GM21737 (cell line): Measurements from ENCODE around the gene TBC1D28.
"Not testable (repeated sequence)": the region's sequence is repeated elsewhere in the genome, so short reads cannot be mapped to it uniquely, and the experiment has no call there.

Experiments
- ATAC-seq: cut with Tn5 transposase; IDR thresholded peaks from one replicate; pipeline ENCODE4 v1.9.1; 2021; ENCODE audit warnings: mild to moderate bottlenecking, moderate library complexity; ENCODE audit not compliant: unreplicated experiment

Gene TBC1D28

DNA sequence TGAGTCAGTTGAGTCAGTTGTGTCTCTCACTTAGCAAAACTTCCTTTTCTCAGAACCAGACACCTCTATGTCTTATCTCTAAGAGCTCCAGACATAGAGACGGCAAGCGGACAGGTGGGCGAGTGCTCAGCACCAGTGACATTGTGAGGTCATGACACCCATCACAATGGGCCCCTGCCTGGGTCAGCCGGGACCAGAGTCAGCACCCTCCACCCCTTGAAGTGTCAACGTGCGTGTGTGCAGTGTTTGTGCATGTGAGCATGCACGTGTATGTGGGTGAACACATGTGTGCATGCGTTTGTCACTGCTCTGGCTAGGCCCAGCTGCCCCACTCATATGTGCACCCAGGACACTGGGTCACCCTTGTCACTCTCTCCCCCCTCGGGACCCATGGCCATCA is at the start of gene TBC1D28:
Gene TBC1D28, minus strand, starts transcription at position 101 of the 400 bp plus-strand sequence. CDS start 3,039 bp downstream, outside the sequence.
- ATAC-seq: not testable (repeated sequence)

GRCh38 chr17:18682668-18683067 is 38.5 kb upstream of the TBC1D28 start:
- ATAC-seq: not testable (repeated sequence)

GRCh38 chr17:18681767-18682571 is 37.8 kb upstream of the TBC1D28 start, which contains the start of gene FOXO3B:
Gene FOXO3B (minus strand): TSS chr17:18682314. CDS start chr17:18681651, 663 bp downstream.
- ATAC-seq: peak; percentile 94

DNA sequence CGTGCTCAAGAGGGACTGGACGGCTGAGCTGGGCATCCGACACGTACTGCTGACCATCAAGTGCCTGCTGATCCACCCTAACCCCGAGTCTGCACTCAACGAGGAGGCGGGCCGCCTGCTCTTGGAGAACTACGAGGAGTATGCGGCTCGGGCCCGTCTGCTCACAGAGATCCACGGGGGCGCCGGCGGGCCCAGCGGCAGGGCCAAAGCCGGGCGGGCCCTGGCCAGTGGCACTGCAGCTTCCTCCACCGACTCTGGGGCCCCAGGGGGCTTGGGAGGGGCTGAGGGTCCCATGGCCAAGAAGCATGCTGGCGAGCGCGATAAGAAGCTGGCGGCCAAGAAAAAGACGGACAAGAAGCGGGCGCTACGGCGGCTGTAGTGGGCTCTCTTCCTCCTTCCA is 33.2 kb upstream of the TBC1D28 start:
- not testable (repeated sequence) for ATAC-seq

DNA sequence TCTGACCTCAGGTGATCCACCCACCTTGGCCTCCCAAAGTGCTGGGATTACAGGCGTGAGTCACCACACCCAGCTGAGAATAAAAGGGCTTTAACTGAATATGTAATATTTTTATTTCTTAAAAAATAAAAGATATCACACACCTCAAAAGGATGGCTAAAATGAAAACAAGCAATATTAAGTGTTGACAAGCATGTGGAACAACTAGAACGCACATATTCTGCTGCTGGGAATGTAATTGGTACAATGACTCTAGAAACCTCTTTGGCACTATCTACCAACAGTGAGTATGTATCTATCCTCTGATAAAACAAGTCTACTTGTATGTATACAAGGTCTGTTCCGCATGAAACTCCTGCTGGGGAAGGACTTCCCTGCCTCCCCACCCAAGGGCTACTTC is 32.7 kb upstream of the TBC1D28 start:
- ATAC-seq: not testable (repeated sequence)

- ATAC-seq: not testable (repeated sequence)
Measured at GRCh38 chr17:18672395-18673227, 28.4 kb upstream of the TBC1D28 start.

- not testable (repeated sequence) for ATAC-seq
Measured at GRCh38 chr17:18668625-18669024, 24.4 kb upstream of the TBC1D28 start.

DNA sequence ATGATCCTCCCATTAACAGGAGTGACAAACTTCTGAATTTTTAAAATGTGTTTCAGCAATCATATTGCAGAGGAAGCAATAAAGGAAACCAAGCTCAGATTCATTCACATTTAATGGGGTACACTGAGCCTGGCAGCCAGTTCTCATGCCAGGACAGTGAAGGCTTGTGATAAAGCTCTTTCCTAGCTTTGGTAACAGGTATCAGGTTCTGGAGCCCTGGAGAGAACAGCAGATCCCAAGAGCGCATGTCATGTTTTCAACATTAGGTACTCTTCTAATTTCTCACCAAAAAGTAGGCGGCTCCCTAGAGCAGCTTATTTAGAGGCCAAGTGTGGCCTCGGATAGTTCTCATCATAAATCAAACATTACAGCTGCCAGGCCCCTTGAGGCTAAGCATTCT is 23.3 kb upstream of the TBC1D28 start:
- not testable (repeated sequence) for ATAC-seq

- not testable (repeated sequence) for ATAC-seq
Measured at GRCh38 chr17:18666326-18666725, 22.1 kb upstream of the TBC1D28 start.

DNA sequence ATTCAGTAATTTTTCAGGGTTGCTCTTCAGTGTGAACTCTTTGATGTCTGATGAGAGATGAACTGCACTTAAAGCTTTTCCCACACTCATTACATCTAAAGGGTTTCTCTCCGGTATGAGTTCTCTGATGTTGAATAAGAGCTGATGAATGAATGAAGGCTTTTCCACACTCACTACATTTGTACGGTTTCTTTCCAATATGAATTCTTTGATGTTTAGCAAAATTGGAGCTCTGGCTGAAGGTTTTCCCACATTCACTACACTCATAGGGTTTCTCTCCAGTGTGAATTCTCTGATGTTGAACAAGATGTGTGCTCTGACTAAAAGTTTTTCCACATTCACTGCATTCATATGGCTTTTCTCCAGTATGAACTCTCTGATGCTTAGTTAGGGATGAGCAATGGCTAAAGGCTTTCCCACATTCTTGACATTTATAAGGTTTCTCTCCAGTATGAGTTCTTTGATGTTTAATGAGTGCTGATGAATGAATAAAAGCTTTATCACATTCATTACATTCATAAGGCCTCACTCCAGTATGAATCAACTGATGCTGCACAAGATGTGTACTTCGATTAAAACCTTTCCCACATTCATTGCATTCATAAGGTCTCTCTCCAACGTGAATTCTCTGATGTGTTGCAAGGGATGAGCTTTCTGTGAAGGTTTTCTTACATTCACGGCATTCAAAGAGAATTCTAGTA is 17.9 kb upstream of the TBC1D28 start:
- not testable (repeated sequence) for ATAC-seq

- ATAC-seq: not testable (repeated sequence)
Measured at GRCh38 chr17:18650094-18650493, 5.9 kb upstream of the TBC1D28 start.

DNA sequence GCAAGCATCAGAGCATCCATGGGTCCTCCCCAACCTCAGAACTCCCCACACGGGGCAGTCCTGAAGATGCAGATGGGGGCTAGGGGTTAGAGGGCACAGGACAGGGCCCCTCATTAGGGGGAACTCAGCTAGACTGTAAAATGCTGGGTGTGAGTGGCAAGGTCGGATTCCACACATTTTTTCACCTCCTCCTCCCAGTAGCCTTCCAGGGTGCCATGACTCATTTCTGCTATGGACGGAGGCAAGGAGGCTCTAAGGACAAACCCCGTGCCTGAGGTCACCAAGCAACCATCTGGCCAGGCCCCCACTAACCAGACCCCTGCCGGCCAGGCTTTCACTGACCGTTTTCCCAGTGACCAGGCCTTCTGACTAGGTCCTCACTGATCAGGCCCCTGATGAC is 1.1 kb downstream of the TBC1D28 start:
- ATAC-seq: not testable (repeated sequence)

DNA sequence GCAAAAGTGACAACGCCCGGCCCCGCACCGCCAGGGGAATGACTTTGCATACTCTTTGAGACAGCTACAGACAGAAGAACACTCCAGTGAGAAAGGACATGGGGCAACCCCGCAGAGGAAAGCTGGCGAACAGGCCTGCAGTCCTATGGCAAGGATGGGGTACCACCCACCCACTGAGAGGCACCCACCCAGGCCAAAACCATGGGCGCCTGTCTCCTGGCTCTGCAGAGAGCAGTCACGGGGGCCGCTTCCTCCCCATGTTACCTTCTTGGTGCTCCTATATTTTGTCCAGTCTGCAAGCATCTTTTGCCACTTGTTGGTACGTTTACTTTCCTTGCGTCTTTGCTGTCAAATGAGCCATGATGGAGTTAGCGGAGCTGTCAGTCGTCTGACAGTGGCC is 5.8 kb downstream of the TBC1D28 start:
- not testable (repeated sequence) for ATAC-seq

DNA sequence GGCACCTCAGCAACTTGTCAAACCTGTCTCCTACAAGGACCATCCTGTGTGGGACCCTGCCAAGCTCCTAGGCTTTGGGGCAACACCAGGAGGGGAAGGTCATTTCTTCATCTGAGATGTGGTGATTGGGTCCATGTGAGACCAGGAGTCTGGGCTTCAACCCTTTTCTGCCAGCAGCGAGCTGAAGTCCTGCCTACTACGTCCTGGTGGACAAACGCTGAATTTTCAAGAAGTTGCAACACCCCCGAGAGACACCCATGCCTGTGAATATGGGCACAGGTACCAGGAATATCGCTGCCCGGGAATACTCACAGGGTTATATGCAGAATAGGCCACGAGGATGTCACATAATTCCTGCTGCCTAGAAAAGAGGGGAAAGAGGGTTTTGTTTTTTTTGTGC is 8.0 kb downstream of the TBC1D28 start:
- not testable (repeated sequence) for ATAC-seq

- ATAC-seq: not testable (repeated sequence)
Measured at GRCh38 chr17:18635773-18636172, 8.4 kb downstream of the TBC1D28 start.

- not testable (repeated sequence) for ATAC-seq
Measured at GRCh38 chr17:18634550-18635263, 9.5 kb downstream of the TBC1D28 start.

- no peak for ATAC-seq
Measured at GRCh38 chr17:18626152-18626870, 17.9 kb downstream of the TBC1D28 start.

DNA sequence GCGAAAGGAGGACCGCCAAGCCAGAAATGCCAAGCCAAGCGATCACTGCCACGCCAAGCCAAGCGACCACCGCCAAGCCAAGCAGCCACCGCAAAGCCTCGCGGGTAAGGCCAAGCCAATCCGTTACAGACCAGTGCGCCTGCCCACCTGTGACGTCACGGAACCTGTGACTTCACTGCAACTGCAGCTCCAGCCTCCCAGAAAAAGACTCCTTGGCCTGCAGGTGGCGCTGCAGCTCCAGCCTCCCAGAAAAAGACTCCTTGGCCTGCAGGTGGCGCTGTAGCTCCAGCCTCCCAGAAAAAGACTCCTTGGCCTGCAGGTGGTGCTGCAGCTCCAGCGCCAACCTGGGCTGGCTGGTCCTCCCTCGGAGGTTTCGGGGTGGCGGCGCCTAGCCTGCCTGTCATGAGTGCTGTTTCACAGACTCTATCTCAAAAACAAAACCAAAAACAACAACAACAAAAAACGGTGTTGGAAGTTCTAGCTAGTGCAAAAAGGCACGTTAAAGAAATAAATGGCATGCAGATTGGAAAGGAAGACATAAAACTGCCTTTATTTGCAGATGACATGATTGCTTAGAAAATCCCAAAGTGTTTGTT is 18.6 kb downstream of the TBC1D28 start:
- ATAC-seq: peak; percentile 80

DNA sequence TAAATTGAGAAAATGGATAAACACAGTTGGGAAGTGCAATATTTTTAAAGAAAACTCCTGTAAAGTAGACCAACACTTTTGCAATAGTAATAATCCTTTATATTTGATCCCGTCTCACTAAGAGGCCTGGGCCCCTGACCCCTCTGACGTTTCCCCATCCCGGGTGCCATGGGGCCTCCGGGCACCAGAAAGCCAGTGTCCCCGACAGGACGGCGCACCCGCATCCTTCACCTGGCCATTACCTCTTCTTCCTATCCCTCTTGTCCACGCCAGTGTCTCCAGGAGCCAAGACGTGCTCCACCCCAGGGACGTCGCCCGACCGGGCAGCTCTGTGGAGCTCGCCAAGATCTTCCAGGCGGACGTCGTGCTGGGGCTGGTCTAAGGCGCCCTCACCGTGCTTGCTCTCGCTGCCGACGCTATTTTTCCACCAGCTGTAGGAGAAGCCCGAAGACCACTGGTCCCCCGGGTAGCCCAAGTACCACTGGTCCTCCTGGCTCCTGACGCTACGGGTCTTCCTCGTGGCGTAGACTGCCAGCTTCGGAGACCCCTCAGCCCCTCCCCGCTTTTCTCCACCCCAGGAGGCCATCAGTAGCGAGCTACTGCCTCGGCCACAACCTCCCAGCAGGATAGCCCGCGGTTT is 19.2 kb downstream of the TBC1D28 start:
- peak; percentile 40 for ATAC-seq
